Stimulated activated CD8-positive, alpha-beta memory T cell treated with anti-CD3 and anti-CD28 coated beads, Interleukin-7, amount 100 ng/mL, for 4 hours (primary cell): ENCODE measurements around the gene NEO1.
A peak's percentile ranks its signal among the peaks of the same experiment; 100 is the strongest.
"Not testable (repeated sequence)": the region's sequence is repeated elsewhere in the genome, so short reads cannot be mapped to it uniquely, and the experiment has no call there.

ENCODE experiments used
- DNase-seq, 2 donors: peaks; one replicate each; pipeline ENCODE4 v3.0.0-alpha.2; 2020; ENCODE audit warnings: low read depth in 2 of 2

NEO1 gene

DNA sequence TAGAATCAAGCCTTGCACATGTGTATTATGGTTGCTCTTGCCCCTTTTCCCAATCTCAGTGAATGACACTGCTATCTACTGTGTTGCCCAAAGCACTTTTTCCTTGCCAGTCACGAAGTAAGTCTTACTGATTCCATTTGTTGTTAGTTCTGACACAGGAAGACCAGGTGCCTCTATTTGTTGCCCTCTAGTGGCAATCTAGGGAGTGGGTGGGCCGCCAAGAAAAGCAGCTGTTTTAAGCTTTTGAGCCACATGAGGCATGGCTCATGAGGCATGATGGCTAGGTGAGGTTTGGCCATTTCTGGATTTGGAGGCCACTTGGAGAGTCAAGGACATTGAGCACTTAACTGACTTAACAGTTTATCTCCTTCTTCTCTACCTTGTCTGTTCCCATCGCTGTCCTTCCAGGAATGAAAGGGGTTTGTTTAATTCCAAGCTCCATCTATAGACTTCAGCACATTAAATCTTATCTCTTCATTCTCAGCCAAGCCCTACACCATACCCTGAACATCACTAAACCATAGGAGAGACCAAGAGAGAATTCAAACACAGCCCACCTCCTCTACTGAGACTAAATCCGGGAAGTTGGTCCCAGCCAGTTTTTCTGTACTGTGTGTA is 213.4 kb downstream of the NEO1 start:
- DNase-seq: peak; percentile 5 to 33

DNA sequence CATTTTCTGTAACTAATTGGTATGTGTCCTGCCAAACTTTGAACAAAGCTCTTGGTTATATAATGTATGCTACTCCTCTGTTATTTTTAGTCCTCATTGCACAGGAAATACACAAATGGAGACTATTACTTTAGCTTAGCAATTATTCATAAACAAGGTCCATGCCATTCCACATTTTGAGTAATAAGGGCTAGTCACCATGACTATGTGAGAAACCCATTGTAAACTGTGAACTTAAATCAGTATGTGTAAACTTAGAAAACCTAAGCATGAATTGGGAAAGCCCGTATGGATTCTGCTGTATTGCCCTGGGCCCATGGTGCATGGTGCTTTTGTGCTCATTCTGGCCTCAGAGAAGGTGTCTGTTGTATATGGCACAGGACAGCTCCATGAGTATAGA is 216.2 kb downstream of the NEO1 start:
- no peak for DNase-seq

DNA sequence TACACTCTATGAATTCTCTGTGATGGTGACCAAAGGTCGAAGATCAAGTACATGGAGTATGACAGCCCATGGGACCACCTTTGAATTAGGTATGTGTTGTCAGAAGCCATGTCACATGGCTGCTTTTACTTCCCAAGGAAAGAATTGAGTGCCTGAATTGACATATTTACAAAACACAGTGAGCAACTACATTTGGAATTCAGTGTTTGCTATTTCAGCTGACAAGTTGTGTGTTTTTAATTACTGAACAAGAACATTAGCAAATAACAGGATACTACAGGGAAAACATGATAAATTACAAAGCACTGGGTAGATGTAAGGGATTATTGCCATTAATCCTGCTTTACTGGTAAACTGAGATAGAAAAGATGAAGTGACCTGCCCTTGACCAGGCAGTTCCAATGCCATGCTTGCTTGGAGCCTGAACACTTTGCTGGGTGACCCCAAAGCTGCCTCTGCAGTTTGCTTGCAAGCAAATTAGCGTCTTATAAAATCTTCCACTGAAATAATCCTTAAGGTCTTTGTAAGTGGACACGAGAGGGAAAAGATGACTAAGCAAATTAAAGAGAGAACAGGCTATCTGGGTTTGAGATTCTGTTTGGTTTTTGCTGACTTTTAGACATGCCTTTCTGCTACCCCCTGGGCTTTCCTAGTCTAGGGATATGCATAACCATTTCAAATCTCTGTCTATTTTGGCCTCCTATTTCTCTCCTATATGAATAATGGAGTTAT is 218.3 kb downstream of the NEO1 start:
- no peak for DNase-seq

DNA sequence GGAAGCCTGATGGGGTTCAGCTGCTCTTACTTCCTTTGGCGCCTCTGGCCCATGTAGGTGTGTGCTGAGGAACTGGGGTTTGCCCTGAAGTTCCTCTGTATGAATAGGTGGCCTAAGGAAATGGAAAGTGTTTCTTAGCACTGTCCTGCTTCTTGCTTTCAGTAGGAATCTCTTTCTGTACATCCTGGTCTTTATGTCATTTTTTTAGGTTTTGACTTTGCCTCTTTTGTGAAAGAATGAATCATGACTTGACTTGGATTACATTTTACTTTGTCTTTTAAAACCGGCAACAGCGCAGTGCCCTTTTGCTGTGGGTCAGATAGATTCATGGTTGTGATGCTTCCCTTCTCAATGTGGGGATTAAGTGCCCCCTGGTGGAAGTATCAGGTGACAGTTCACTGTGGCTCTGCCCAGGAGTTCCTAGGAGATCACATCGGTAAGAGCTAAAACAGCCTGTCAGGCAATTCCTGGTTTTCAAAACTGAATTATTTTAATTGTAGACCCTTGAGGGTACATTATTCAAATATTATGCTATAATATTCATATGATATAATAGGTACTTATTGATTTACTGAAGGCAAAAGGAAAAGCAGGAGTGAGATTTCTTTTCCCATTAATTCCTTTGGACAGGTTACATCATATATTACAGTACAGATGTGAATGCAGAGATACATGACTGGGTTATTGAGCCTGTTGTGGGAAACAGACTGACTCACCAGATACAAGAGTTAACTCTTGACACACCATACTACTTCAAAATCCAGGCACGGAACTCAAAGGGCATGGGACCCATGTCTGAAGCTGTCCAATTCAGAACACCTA is 221.1 kb downstream of the NEO1 start:
- DNase-seq: peak in 1 of 2 donors; percentile 21

DNA sequence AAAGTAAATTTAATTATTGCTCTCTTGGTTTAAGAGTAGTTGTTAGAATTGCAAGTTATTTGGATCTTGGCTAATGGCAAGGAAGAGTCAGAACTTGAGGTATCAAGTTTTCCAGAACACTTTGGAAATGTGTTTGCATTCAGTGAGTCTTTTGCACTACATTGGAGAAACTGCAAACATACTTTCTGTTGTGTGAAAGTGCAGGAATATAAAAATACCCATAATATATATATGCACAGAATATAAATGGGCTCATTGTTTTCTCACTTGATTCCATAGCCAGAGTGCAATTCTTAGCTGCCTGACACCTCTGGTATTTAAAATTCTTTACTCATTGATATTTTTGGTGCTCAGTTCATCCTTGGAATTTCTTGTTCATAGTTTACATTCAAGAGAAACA is 223.6 kb downstream of the NEO1 start:
- no peak for DNase-seq

DNA sequence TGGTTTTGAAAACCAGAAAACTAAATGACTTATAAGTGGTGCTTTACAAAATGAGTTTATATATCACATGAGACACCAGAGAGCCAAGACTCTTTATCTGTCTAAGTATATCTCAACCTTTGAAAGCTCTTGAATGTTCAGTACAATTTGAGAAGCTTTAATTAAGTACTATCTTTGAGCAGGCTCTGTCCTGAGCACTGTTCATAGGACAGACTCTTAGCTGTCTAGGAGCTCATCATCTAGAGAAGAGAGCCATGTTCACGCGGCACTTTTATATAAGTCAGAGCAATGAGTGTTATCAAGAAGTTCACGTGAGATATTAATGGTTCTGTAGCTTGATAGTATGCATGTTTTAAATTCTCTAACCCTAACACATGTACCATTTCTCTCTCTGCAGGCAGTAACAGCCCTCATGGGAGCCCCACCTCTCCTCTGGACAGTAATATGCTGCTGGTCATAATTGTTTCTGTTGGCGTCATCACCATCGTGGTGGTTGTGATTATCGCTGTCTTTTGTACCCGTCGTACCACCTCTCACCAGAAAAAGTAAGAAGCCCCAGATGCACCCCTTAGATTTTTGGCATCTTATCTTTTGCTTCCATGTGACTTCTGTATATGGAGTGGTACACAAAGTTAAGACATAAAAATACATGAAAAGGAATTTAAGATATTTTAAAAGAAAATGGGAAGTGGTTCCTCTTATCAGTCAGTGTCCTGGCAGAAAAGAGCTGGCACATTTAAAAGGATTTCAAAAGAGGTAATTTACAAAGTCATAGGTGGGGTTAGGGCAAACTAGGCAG is 230.5 kb downstream of the NEO1 start:
- DNase-seq: no peak

DNA sequence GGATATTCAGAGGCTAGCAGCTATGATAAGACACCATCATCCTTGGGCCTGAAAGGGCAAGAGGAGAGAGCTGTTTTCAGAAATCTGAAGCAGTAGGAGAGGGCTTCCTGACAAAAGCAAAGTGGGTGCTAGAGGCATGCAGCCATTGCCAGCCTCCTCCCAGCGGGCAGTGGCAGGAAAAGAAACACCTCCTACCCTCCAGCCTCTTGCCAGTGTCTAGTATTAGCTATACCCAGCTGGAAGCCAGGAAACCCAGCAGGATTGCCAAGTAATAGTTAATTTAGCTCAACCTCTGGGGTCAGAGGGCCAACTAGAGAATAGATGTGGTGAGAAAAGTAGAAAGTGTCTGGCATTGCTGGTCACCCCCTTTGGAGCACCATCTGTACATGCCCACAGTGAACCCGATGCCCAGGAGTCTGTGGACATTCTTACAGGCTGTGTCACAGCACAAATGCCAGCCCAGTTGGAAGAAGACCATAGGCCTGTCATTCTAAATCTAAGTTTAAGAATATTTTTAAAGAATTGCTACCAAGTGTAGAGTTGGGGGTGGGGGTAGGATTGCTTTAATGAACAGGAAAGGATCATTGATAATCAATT is 231.2 kb downstream of the NEO1 start:
- DNase-seq: no peak

DNA sequence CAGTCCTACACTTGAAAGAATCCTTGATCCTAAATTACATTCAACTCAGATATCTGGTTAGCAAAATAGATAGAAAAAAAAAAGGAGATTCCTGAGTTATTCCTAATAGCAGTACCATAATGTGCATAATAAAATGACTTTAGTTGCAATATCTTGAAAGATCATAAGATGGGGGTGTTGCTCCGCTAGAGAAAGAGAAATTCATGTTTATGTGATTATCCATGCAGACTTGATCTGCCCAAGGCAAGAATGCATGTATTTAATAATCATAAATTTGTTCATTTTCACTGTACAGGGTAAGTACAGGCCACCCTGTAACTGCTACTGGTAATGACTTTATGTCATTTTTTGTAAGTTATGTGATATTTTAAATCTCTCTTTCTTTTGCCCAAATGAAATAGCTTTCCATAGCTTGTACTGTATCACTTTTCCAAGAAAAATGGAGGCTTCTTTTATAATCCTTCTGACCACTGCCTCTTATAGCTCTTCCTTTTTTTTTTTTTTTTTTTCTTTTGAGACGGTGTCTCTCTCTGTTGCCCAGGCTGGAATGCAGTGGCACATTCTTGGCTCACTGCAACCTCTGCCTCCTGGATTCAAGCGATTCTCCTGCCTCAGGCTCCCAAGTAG is 231.9 kb downstream of the NEO1 start:
- no peak for DNase-seq

DNA sequence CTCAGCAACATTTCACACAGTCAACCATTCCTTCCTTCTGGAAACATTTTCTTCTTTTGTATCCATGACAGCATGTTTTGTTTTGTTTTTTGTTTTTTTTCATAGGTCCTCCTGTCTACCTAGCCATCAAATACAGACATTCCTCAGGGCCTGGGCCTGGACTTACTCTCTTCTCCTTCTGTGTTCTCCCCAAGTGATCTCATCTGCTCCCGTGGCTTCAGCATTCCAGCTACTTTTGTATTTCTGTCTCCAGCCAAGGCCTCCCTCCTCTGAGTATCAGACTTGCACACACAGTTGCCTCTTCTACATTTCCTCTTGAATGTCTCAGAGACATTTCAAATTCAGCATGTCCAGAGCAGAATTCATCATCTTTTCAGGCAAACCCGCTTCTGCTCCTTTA is 234.0 kb downstream of the NEO1 start:
- no peak for DNase-seq

DNA sequence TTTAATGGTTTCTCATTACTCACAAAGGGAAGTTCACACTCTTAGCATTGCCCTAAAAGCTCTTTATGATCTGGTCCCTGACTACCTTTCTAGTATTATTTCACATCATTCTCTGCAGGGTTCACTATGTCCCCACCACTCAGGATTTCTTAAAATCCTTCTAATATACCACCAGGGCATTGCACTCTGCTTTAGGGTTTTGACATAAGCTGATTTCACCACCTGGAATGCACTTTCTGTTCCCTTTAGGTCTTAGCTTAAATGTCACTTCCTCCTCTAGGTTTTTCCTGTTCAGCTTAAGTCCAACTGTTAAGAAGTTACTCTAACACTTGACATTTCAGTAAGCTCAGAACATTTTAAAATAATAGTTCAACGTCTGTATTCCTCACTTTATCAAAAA is 234.8 kb downstream of the NEO1 start:
- no peak for DNase-seq

DNA sequence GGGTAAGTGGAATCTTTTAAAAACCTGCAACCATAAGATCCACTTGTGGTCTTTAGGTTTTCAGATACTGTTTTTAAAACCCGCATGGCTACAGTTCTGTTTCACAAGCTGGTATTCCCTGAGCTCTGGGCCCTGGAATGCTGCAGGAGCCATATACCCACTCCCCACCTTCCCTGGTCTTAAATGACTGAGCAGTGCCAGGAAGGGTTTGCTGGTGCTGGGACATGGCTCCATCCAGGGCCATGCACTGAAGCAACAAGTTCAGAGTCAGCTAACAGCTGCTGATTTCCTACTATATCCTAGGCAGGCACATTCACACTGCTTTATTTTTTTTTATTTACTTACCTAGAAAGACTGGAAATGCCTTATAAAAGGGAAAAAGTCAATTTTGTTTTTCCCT is 239.2 kb downstream of the NEO1 start:
- DNase-seq: no peak

DNA sequence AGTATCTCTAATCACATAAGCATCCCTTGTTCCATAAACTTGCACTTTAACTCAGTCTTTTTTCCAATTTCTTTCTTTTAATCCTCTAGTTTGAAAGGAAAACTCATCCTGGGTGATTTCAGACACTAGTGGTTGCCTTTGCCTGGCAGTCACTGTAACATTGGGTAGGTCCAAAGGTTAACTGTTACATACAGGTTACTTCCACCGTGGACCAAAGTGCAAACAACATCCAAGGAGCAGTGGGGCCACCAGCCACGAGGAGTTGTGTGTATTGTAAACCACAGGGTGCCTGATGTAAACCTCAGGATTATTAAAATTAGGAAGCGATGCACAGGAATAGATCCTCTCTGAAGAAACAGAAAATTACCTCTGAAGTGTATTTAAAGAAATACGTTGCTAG is 241.5 kb downstream of the NEO1 start:
- DNase-seq: no peak

DNA sequence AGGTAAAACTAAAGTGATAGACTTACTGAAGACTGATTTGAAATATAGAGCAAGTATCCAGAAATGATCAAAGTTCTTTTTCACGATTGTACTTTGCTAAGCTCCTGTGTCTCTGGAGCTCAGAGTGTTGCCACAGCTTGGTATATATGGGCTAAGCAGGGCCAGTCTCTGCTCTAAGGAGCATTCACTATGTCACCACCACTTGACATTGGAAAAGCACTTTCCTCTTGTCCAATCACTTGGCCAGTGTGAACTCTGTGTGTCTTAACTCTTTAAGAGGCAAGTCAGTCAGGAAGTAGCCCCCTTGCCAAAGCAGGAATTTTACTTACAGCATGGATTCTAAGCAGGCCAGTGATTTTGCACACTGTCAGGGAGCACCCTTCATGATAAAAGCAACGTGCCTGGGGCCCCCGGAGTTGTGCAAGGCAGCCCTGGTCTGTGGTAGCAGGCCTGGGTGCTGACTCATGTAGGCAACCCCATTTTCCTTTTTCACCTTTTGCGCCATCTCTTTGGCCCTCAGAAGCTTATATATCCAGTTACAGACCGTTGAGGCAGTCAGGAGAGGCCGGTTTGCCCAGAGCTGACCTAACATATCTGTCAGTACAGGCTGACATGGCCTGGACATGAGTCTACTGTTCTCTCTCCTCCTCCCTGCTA is 243.5 kb downstream of the NEO1 start:
- DNase-seq: no peak

DNA sequence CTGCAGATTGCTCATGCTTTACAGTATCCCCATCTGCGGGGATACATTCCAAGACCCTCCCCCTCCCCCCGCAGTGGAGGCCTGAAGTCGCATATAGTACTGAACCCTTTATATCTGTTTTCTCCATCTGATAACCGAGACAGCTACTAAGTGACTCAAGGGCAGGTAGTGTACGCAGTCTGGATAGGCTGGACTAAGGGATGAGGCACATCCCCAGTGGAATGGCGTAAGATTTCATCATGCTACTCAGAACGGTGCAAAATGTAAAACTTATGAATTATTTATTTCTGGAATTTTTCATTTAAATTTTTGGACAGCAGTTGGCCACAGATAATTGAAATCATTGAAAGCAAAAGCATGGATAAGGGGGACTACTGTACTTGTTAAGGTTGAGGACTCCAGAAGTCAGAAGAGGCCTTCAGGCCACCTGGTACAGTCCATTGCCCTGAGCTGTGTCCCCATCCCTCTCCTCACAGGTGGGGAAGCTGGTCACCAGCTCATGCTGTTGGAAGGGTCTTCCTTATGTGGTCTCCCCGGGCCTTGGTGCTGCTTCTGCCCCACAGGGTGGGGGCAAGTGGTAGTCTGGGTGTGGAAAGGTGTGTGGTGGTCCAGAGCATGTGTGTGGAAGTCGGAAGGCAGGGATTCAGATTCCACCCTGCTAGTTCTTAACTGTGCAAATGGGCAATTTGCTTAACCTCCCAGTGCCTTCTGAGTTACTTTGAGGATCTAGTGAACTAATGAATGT is 244.5 kb downstream of the NEO1 start:
- DNase-seq: no peak

DNA sequence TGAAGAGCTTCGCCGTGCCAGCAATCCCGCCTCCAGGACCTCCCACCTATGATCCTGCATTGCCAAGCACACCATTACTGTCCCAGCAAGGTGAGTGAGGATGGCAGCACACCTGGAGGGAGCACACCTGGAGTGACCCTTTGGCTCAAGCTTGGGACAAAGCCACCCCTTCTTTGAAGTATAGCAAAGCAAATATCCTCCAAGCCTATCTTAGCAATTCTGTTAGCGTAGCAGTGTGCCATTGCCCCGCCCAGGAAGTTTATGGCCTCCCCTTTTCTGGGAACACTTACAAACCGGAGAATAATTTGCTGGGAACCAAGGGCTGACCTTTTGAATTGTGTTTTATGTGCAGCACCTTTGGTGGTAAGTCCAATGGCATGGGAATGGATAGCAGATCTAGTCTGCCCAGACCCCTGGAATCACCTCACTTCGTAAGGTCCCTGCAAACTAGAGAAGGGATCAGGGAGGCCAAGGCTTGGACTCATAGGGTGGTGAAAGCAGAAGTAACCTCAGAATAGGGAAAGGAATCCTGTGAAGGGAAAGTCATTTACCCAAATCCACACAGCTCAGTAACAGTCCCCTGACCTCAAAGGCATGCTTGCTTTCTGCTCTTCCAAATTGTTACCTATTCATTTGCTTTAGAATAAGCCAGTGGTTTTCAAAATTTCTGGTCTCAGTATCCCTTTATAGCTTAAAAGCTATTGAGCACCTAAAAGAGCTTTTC is 246.4 kb downstream of the NEO1 start:
- DNase-seq: no peak

DNA sequence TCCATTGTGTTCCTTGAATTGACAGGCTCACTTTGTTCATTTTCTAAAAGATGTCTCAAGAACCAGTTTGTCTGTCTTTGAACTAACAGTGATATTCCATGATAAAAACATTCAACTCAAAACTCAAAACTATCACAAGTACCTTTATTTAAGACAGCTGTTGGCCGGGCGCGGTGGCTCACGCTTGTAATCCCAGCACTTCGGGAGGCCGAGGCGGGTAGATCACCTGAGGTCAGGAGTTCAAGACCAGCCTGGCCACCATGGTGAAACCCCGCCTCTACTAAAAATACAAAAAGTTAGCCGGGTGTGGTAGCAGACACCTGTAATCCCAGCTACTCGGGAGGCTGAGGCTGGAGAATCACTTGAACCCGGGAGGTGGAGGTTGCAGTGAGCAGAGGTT is 248.0 kb downstream of the NEO1 start:
- DNase-seq: not testable (repeated sequence)

DNA sequence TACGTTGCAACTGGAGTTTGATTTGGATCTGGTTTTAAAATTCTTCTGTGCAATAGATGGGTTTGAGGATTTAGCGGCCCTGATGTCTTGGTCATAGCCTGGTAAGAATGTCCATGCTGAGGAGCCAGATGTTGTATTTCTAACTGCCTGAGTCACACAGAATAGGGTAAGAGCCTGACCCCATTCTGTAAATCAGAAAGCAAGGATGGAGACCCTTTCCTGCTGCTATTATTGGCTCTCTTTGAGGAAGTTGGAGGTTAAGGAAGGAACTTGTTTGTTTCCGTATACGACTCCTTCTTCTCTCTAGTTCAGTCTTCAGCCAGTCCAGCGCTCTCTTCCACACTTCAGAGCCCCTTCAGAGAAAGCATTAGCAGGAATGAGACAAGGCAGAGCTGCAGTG is 251.4 kb downstream of the NEO1 start:
- no peak for DNase-seq

DNA sequence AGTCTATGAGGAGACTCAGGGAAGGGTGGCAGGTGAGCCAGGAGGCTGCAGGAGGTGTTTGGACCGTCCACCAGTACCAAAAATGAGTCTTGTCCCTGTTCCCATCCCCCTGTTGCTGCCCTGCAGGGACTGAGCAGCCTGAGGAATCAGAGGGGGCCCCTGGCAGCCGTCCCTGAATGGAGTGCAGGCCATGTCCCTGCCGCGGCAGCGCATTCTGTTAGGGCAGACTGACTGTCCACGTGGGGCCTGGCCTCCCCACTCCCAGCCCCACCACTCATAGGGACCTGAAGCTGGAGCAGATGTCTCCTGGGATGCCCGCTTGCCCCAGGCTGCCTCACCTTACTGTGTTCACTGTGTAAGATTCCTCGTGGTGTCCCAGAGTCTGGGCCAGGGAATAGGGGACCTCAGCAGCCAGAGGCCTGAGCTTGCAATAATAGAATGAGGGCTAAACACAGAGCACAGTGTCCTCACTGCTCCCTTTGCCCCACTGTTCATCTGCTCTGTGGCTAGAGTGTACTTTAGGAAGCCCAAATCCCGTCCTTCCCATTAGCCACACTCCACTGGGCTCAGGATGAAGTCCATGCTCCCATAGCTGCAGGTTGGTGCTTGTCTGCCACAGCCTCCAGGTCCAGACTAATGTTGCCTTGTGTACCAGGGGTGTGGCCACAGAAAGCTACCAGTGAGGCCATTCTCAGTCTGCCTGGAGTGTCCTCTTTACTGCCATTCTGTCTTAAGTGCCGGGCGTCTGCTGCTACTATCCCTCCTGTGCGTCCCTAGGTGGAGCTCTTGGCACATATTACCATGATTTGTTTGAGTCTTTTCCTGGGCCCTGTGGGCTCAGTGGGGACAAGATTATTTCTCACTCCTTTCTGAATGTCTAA is 253.3 kb downstream of the NEO1 start:
- no peak for DNase-seq
